Activated naive CD4-positive, alpha-beta T cell treated with anti-CD3 and anti-CD28 coated beads, Interleukin-2, amount 50 U/mL, for 24 hours (primary cell): Measurements from ENCODE around the gene RGS2.

Experiments used
- H3K27ac Mint-ChIP-seq: one replicate; pipeline ENCODE4 v1.8.0; 2021; ENCODE audit warnings: mild to moderate bottlenecking, mixed read lengths
- H3K27me3 Mint-ChIP-seq: one replicate; pipeline ENCODE4 v1.8.0; 2021; ENCODE audit warnings: mixed read lengths
- H3K36me3 Mint-ChIP-seq: one replicate; pipeline ENCODE4 v1.8.0; 2021; ENCODE audit warnings: mixed read lengths
- H3K4me1 Mint-ChIP-seq: one replicate; pipeline ENCODE4 v1.8.0; 2021; ENCODE audit warnings: mixed read lengths
- H3K4me3 Mint-ChIP-seq: one replicate; pipeline ENCODE4 v1.8.0; 2021; ENCODE audit warnings: mild to moderate bottlenecking, mixed read lengths
- H3K9me3 Mint-ChIP-seq: one replicate; pipeline ENCODE4 v1.8.0; 2021; ENCODE audit warnings: mixed read lengths

The RGS2 gene

GRCh38 chr1:192808518-192809306 lies at the start of gene RGS2:
RGS2 (plus strand) TSS chr1:192809039; CDS start chr1:192809072, 33 bp downstream.
- Mint-ChIP-seq H3K9me3 (no peaks in the 10 kb centered on the region), H3K27ac (peak within 1 kb of the TSS; percentile 96), H3K4me1 (peaks cover 34% of the 10 kb centered on the region), H3K27me3 (no peaks in the 10 kb centered on the region), H3K4me3 (peak within 1 kb of the TSS; percentile 99), H3K36me3 (peaks cover 1% of the 10 kb centered on the region)

GRCh38 chr1:192759104-192759503 lies 49.7 kb upstream of the RGS2 start:
- no peak overlapping the region for H3K27ac Mint-ChIP-seq
- H3K9me3 Mint-ChIP-seq: no peaks in the 10 kb centered on the region
- no peaks in the 10 kb centered on the region for H3K4me1 Mint-ChIP-seq
- H3K27me3 Mint-ChIP-seq: peaks cover 8% of the 10 kb centered on the region
- no peaks in the 10 kb centered on the region for H3K36me3 Mint-ChIP-seq
- no peak overlapping the region for H3K4me3 Mint-ChIP-seq

DNA sequence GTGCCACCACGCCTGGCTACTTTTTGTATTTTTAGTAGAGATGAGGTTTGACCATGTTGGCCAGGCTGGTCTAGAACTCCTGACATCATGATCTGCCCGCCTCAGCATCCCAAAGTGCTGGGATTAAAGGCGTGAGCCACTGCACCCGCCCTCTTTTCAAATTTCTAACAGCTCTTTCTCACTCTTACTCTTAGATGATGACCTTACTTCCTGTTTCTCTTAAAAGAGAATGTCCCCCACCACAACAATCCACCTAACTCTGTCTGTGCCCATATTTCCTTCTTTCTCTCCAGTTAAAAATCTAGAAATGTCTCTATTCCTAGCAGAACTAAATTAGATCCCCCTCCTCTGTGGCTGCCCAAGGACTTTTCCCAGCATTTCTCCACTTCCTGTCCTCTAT lies 46.6 kb upstream of the RGS2 start:
- no peaks in the 10 kb centered on the region for H3K4me1 Mint-ChIP-seq

GRCh38 chr1:192763243-192763642 lies 45.6 kb upstream of the RGS2 start:
- Mint-ChIP-seq H3K4me1 (no peaks in the 10 kb centered on the region), H3K9me3 (no peaks in the 10 kb centered on the region), H3K27me3 (peaks cover 14% of the 10 kb centered on the region), H3K27ac (no peak overlapping the region), H3K4me3 (no peak overlapping the region), H3K36me3 (no peaks in the 10 kb centered on the region)

More for the DNA sequence above, 46.6 kb upstream of the RGS2 start:
- Mint-ChIP-seq H3K27ac (no peak overlapping the region), H3K4me3 (no peak overlapping the region), H3K9me3 (no peaks in the 10 kb centered on the region), H3K36me3 (no peaks in the 10 kb centered on the region), H3K27me3 (peaks cover 12% of the 10 kb centered on the region)

DNA sequence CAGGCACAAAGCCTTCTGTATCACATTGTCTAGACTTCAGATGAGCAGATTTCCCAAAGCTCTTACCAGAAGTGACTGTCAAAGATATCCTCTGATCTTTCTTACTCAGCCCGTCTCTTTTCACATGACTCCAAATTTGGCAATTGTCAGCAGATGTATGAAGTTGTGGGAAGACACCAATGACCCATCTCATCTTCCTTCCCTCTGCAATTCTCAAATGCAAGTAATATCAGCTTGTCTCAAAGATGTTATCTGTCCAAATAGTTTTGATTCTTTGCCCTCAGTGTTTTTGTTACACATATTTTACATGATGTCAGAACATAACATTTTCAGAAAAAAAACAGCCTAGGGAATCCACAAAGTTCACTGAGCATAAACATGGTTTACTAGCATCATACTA lies 45.1 kb upstream of the RGS2 start:
- H3K36me3 Mint-ChIP-seq: no peaks in the 10 kb centered on the region
- no peaks in the 10 kb centered on the region for H3K4me1 Mint-ChIP-seq
- peaks cover 14% of the 10 kb centered on the region for H3K27me3 Mint-ChIP-seq
- no peak overlapping the region for H3K4me3 Mint-ChIP-seq
- no peaks in the 10 kb centered on the region for H3K9me3 Mint-ChIP-seq
- no peak overlapping the region for H3K27ac Mint-ChIP-seq

DNA sequence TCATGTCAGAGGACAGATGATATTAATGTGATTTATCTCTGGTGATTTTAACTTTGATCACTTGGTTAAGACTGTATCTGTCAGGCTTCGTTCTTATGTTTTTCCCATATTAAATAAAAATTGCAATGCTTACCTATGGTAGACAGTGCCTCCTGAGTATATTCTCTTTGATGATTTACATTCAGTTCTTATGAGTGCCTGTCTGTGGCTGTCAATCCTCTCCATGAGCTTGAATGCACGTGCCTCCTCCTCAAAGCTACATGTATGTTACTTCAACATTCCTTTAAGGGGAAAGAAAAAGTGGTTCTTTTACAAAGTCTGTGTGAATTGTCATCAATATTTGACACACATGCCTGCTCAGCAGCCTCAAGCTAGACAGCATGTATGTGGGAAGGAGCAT lies 44.2 kb upstream of the RGS2 start:
- Mint-ChIP-seq H3K9me3 (no peaks in the 10 kb centered on the region), H3K4me1 (no peaks in the 10 kb centered on the region), H3K36me3 (no peaks in the 10 kb centered on the region), H3K4me3 (no peak overlapping the region), H3K27me3 (peaks cover 17% of the 10 kb centered on the region), H3K27ac (no peak overlapping the region)

- H3K36me3 Mint-ChIP-seq: no peaks in the 10 kb centered on the region
- no peak overlapping the region for H3K4me3 Mint-ChIP-seq
- no peak overlapping the region for H3K27ac Mint-ChIP-seq
- H3K27me3 Mint-ChIP-seq: peaks cover 14% of the 10 kb centered on the region
- no peaks in the 10 kb centered on the region for H3K9me3 Mint-ChIP-seq
- no peaks in the 10 kb centered on the region for H3K4me1 Mint-ChIP-seq
Observed at GRCh38 chr1:192766009-192766625, 42.7 kb upstream of the RGS2 start.

GRCh38 chr1:192766876-192767275 lies 42.0 kb upstream of the RGS2 start:
- no peaks in the 10 kb centered on the region for H3K36me3 Mint-ChIP-seq
- no peak overlapping the region for H3K27ac Mint-ChIP-seq
- H3K4me1 Mint-ChIP-seq: no peaks in the 10 kb centered on the region
- peaks cover 11% of the 10 kb centered on the region for H3K27me3 Mint-ChIP-seq
- H3K4me3 Mint-ChIP-seq: no peak overlapping the region
- H3K9me3 Mint-ChIP-seq: no peaks in the 10 kb centered on the region

GRCh38 chr1:192767798-192768197 lies 41.0 kb upstream of the RGS2 start:
- no peak overlapping the region for H3K4me3 Mint-ChIP-seq
- H3K27me3 Mint-ChIP-seq: peaks cover 11% of the 10 kb centered on the region
- H3K36me3 Mint-ChIP-seq: no peaks in the 10 kb centered on the region
- no peaks in the 10 kb centered on the region for H3K9me3 Mint-ChIP-seq
- H3K4me1 Mint-ChIP-seq: no peaks in the 10 kb centered on the region
- H3K27ac Mint-ChIP-seq: no peak overlapping the region

DNA sequence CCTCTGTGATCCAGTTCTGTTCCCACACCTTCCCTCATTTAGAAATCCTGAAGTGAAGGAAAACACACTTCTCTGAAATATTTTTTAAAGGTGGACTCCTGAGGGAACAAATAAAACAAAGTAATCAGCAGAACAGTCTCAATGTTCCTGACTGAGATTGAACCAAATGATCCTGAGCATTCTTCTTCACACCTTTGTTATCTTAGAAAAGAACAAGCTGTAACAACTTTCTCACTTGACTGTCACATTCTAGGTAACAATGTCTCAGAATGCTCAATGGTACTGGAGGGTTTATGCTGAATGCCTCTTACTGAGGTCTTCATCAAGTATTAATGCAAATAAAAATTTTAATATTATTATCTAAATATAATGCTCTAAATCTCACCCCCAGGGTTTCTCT lies 40.4 kb upstream of the RGS2 start:
- H3K27ac Mint-ChIP-seq: no peak overlapping the region
- no peak overlapping the region for H3K4me3 Mint-ChIP-seq
- peaks cover 11% of the 10 kb centered on the region for H3K27me3 Mint-ChIP-seq
- no peaks in the 10 kb centered on the region for H3K36me3 Mint-ChIP-seq
- H3K9me3 Mint-ChIP-seq: no peaks in the 10 kb centered on the region
- H3K4me1 Mint-ChIP-seq: no peaks in the 10 kb centered on the region

GRCh38 chr1:192771341-192771740 lies 37.5 kb upstream of the RGS2 start:
- Mint-ChIP-seq H3K4me1 (no peaks in the 10 kb centered on the region), H3K36me3 (no peaks in the 10 kb centered on the region), H3K4me3 (no peak overlapping the region), H3K27ac (no peak overlapping the region), H3K9me3 (no peaks in the 10 kb centered on the region), H3K27me3 (peaks cover 9% of the 10 kb centered on the region)

DNA sequence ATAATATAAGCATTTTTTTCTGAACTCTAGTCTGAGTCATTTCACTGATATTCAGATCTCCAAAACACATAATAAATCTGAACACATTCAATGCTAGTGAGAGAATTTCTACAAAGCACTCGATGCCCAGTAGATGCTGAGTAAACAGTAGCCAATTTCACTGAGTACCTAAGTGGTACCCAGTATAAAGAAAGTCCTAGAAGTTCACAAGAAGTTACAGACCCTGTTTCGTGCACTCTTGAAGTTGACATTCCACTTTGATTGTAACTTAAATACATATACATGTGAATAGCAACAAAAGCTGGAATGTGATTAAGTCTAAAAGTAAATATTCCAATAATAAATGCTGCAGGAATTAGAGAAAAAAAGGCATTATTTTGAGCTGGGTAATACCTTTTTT lies 33.2 kb upstream of the RGS2 start:
- Mint-ChIP-seq H3K27ac (no peak overlapping the region), H3K36me3 (no peaks in the 10 kb centered on the region), H3K27me3 (no peaks in the 10 kb centered on the region), H3K4me3 (no peak overlapping the region), H3K9me3 (no peaks in the 10 kb centered on the region), H3K4me1 (no peaks in the 10 kb centered on the region)

DNA sequence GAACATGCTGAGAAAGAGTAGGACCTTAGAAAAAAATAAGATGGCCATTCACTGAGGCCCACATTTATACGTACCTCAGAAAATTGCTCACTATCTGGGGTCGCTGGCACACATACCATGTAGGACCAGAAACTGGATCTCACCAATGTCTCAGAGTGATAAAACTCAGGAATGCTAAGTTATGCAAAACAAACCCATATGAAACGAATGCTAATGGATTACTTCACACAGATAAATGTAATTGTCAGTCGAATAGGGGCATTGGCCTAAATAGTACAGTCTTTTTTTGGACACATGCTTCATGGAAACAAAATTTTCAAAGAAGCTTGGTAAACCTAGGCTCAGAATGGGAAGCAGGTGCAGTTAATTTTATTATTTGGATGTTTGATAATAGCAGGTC lies 32.6 kb upstream of the RGS2 start:
- no peak overlapping the region for H3K27ac Mint-ChIP-seq
- no peak overlapping the region for H3K4me3 Mint-ChIP-seq
- H3K9me3 Mint-ChIP-seq: no peaks in the 10 kb centered on the region
- no peaks in the 10 kb centered on the region for H3K36me3 Mint-ChIP-seq
- H3K4me1 Mint-ChIP-seq: no peaks in the 10 kb centered on the region
- H3K27me3 Mint-ChIP-seq: peaks cover under 1% of the 10 kb centered on the region

DNA sequence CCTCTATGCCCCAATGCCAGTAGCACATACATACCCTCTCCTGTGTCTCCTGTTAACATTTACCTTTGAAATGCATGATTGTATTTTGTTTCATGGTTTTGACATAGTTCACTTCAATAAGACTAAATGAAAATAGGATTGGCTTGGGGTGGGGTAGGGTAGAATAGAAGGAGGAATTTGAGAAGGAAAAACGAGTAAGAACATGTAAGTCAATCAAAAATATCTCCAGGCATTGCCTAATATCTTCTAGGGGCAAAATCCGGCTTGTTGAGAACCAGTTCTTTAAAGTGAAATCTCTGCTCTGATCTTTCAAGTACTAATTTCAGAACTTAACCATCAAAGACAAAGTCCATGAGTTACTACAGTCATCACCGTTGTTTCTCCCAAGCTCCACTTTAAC lies 31.8 kb upstream of the RGS2 start:
- Mint-ChIP-seq H3K27me3 (peaks cover 3% of the 10 kb centered on the region), H3K36me3 (no peaks in the 10 kb centered on the region), H3K4me3 (no peak overlapping the region), H3K4me1 (no peaks in the 10 kb centered on the region), H3K9me3 (no peaks in the 10 kb centered on the region), H3K27ac (no peak overlapping the region)

- Mint-ChIP-seq H3K36me3 (no peaks in the 10 kb centered on the region), H3K9me3 (no peaks in the 10 kb centered on the region), H3K4me1 (no peaks in the 10 kb centered on the region), H3K4me3 (no peak overlapping the region), H3K27me3 (peaks cover 18% of the 10 kb centered on the region), H3K27ac (no peak overlapping the region)
Observed at GRCh38 chr1:192783791-192784190, 25.0 kb upstream of the RGS2 start.

- H3K9me3 Mint-ChIP-seq: no peaks in the 10 kb centered on the region
- H3K36me3 Mint-ChIP-seq: no peaks in the 10 kb centered on the region
- H3K27me3 Mint-ChIP-seq: peaks cover 18% of the 10 kb centered on the region
- H3K27ac Mint-ChIP-seq: no peak overlapping the region
- no peaks in the 10 kb centered on the region for H3K4me1 Mint-ChIP-seq
- no peak overlapping the region for H3K4me3 Mint-ChIP-seq
Observed at GRCh38 chr1:192784397-192784796, 24.4 kb upstream of the RGS2 start.
